GM18498 (cell line): Measurements from ENCODE around the gene SLC12A6.
"Not testable (repeated sequence)": the region's sequence is repeated elsewhere in the genome, so short reads cannot be mapped to it uniquely, and the experiment has no call there.

Source experiments
- ATAC-seq: cut with Tn5 transposase; IDR thresholded peaks from one replicate; pipeline ENCODE4 v1.9.1; 2021; ENCODE audit warnings: mild to moderate bottlenecking, moderate library complexity; ENCODE audit not compliant: unreplicated experiment

Gene SLC12A6

DNA sequence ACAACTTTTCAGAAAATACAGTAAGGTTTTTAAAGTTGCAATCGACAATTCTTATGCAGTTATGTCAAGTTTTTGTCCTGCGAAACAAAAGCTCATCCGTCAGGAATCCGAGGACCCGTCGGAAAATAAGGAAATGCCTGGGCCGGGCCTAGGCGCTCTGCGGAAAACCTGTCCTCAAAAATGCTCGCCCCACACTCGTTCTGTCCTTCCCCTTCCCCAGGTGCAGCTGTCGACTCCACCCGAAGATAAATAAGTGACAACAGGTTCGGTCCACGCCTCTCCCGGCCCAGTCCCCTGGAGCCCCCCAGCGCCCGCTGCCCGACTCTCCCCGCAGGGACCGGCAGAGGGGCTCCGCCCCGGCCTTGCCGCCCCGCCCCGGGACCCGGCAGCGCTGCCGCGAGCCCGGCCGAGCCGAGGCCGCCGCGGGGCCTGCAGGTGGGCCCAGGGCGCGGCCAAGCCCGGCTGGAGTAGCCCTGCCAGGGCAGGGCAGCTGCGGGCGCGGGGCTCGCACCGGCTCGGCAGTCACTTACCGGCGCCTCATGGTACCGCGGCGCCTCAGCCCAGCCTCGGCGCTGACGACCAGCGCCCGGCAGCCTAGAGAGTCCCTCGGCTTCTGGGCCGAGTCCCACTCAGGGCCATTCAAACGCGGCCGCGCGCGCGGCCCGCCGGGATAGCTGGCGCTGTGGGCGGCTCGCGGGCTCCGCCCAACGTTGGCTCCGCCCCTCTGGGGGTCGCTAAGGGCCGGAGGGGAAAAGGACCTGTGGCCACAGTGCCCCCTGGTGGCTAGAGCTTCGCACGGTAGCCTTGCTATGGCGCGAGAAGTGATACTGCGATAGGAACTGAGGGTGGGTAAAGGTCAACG, 127.9 kb downstream of the SLC12A6 start, which contains the start of gene KATNBL1:
KATNBL1 (minus strand) TSS at position 676 of the 862 bp plus-strand sequence. CDS start 46,420 bp downstream, outside the sequence.
- ATAC-seq, result peak; percentile 97

DNA sequence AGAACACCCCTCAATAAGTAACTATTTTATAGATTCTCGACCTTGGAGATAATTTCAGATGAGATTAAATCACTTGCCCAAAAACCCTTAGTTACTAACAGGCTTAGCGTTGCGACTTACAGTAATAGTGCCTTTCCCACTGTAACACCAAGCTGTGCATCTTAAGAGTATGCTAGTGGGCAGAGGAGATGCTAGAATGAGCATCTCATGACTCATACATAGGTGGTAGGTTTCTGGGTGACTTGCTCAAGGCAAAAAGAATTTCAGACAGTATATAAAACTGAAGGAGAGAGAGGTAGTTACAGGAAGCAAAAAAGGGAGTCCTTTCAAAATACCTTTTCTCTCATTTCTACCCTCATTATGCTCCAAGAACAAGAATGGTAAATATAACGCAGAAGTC, 131.6 kb downstream of the SLC12A6 start:
- no peak for ATAC-seq

DNA sequence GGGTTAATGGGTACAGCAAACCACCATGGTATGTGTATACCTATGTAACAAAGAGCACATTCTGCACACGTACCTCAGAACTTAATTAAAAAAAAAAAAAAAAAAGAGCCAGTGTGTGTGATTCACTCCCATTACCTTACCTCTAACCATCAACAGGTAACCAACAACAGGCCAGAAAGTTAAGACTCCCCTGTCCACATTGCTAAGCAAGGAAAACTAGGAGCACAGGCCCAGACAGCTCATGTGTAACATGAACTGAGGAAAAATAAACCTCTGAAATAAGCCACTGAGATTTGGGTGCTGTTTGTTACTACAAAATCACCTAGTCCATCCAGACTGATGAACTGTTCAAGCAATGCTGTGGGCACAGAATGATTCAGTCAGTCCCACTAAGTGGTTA, 133.6 kb downstream of the SLC12A6 start:
- no peak for ATAC-seq

DNA sequence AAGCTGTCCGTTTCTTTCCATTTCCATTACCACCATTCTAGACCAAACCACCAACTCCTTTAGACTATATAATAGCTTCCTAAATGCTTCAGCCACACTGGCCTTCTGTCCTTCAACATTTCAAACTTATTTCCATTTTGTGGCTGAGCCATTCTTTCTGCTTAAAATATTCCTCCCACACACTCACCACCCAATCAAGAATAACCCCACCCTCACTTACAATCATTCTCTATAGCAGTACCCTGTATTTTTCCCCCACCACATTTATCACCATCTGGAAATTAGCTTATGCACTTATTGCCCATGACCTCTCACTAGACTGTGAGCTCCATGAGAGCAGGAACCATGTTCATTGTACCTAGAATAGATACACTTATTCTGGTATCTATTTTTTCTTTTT, 134.3 kb downstream of the SLC12A6 start:
- no peak for ATAC-seq

DNA sequence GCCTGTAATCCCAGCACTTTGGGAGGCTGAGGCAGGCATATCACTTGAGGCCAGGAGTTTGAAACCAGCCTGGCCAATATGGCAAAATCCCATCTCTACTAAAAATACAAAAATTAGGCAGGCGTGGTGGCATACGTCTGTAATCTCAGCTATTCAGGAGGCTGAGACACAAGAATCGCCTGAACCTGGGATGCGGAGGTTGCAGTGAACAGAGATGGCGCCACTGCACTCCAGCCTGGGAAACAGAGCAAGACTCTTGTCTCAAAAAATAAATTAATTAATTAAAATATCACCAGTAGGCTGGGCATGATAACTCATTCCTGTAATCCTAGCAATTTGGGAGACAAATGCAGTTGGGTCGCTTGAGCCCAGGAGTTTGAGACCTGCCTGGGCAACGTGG, 144.3 kb downstream of the SLC12A6 start:
- ATAC-seq, result not testable (repeated sequence)

DNA sequence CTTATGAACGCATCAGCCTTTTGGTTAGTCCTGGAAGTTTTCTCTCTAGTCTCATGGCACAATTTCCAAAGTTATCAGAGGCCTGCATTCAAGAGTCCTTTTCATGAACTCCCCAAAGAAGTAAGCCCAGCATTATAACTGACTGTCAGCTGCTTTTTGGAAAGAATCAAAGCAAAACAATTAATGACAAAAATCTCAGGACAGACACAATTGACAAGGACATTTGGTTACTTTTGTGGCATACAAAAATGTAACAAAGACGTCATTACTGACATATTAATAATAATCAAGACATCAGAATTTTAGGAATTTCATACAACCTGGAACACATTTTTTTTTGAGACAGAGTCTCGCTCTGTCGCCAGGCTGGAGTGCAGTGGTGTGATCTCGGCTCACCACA, 148.9 kb downstream of the SLC12A6 start:
- no peak for ATAC-seq

DNA sequence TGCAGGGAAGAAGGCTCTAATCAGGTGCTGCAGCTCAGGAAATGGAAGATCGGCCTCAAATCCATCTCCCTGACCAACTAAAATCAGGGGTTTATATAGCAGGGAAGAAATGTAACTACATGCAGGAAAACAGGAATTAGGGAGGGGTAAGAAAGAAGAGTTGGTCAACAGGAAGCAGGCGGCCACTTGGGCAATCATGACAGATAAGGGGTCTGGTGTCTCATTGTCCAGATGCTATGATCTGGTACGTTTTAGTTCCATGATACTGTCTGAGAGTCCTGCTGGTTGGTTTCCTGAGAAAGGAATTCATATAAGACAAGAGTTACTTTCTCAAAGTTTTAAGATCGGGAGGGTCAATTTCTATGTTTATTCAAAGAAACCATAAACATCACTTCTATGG, 151.9 kb downstream of the SLC12A6 start:
- no peak for ATAC-seq

DNA sequence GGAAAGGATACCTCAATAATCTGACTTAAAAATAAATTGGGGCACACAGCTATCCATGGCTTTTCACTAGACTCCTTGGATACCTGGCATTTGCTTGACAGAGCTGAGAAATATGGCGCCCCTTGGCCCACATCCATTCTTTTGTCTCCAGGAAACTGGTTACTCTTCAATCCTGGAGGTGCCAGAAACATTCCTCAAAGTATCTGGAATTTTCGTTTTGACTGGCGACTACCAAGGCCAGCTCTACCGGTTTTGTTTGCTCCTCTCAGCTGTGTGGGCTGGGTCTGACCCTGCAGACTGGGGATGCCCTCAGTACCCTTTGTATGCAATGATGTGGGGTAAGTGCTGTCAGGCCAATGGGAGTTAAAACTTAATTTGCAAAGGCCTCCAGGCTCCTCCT, 154.6 kb downstream of the SLC12A6 start:
- no peak for ATAC-seq
